ENCODE results near the gene TRIM43.
"Not testable (repeated sequence)": the region's sequence is repeated elsewhere in the genome, so short reads cannot be mapped to it uniquely, and the experiment has no call there.

TRIM43 gene

GRCh38 chr2:95591701-95592100 lies at the start of gene TRIM43:
Gene TRIM43 (plus strand): TSS chr2:95592001. CDS start chr2:95594024, 2,023 bp downstream.
- DNase-seq (ENCODE audit: low read depth in 2 of 3, low spot score in 1 of 3) = not testable (repeated sequence)

- DNase-seq (ENCODE audit: low read depth in 2 of 3, low spot score in 1 of 3) = no peak
These were observed 40.7 kb upstream of the TRIM43 start for GRCh38 chr2:95551055-95551568.

- DNase-seq (ENCODE audit: low read depth in 2 of 3, low spot score in 1 of 3) = no peak
These were observed 38.9 kb upstream of the TRIM43 start for GRCh38 chr2:95552911-95553310.

- no peak for DNase-seq (ENCODE audit: low read depth in 2 of 3, low spot score in 1 of 3)
These were observed 22.6 kb upstream of the TRIM43 start for GRCh38 chr2:95569170-95569569.

GRCh38 chr2:95573866-95574265 lies 17.9 kb upstream of the TRIM43 start:
- no peak for DNase-seq (ENCODE audit: low read depth in 2 of 3, low spot score in 1 of 3)

GRCh38 chr2:95574506-95574905 lies 17.3 kb upstream of the TRIM43 start:
- no peak for DNase-seq (ENCODE audit: low read depth in 2 of 3, low spot score in 1 of 3)

GRCh38 chr2:95575857-95576256 lies 15.9 kb upstream of the TRIM43 start:
- DNase-seq (ENCODE audit: low read depth in 2 of 3, low spot score in 1 of 3) = no peak

GRCh38 chr2:95578539-95578938 lies 13.3 kb upstream of the TRIM43 start:
- DNase-seq (ENCODE audit: low read depth in 2 of 3, low spot score in 1 of 3) = no peak

- DNase-seq (ENCODE audit: low read depth in 2 of 3, low spot score in 1 of 3) = not testable (repeated sequence)
These were observed 8.3 kb upstream of the TRIM43 start for GRCh38 chr2:95583545-95583944.

GRCh38 chr2:95584321-95584720 lies 7.5 kb upstream of the TRIM43 start:
- not testable (repeated sequence) for DNase-seq (ENCODE audit: low read depth in 2 of 3, low spot score in 1 of 3)

GRCh38 chr2:95589777-95590536 lies 1.8 kb upstream of the TRIM43 start:
- DNase-seq (ENCODE audit: low read depth in 2 of 3, low spot score in 1 of 3) = not testable (repeated sequence)

GRCh38 chr2:95592973-95593372 lies 1.2 kb downstream of the TRIM43 start:
- not testable (repeated sequence) for DNase-seq (ENCODE audit: low read depth in 2 of 3, low spot score in 1 of 3)

GRCh38 chr2:95595012-95595411 lies 3.2 kb downstream of the TRIM43 start:
- not testable (repeated sequence) for DNase-seq (ENCODE audit: low read depth in 2 of 3, low spot score in 1 of 3)

GRCh38 chr2:95601301-95601700 lies 9.5 kb downstream of the TRIM43 start:
- DNase-seq (ENCODE audit: low read depth in 2 of 3, low spot score in 1 of 3) = not testable (repeated sequence)

GRCh38 chr2:95602146-95602545 lies 10.3 kb downstream of the TRIM43 start:
- DNase-seq (ENCODE audit: low read depth in 2 of 3, low spot score in 1 of 3) = not testable (repeated sequence)

GRCh38 chr2:95608356-95608755 lies 16.6 kb downstream of the TRIM43 start:
- not testable (repeated sequence) for DNase-seq (ENCODE audit: low read depth in 2 of 3, low spot score in 1 of 3)

- not testable (repeated sequence) for DNase-seq (ENCODE audit: low read depth in 2 of 3, low spot score in 1 of 3)
These were observed 18.0 kb downstream of the TRIM43 start for GRCh38 chr2:95609764-95610163.

- not testable (repeated sequence) for DNase-seq (ENCODE audit: low read depth in 2 of 3, low spot score in 1 of 3)
These were observed 21.2 kb downstream of the TRIM43 start for GRCh38 chr2:95613048-95613447.

GRCh38 chr2:95622728-95623127 lies 30.9 kb downstream of the TRIM43 start:
- DNase-seq (ENCODE audit: low read depth in 2 of 3, low spot score in 1 of 3) = not testable (repeated sequence)

GRCh38 chr2:95630987-95631386 lies 39.2 kb downstream of the TRIM43 start:
- DNase-seq (ENCODE audit: low read depth in 2 of 3, low spot score in 1 of 3) = not testable (repeated sequence)

- not testable (repeated sequence) for DNase-seq (ENCODE audit: low read depth in 2 of 3, low spot score in 1 of 3)
These were observed 41.9 kb downstream of the TRIM43 start for GRCh38 chr2:95633626-95634259.

Data from stimulated activated CD4-positive, alpha-beta T cell treated with anti-CD3 and anti-CD28 coated beads, Interleukin-12 subunit alpha, Interleukin-12 subunit beta, amount 100 ng/mL, for 48 hours (primary cell).